Hematopoietic multipotent progenitor cell treated with erythropoietin and hydrocortisone succinate and interleukin-3 and kit ligand, for 17 days (in vitro differentiated cells): ENCODE measurements around the gene SCAF1.

Experiments used
- DNase-seq: peaks from one replicate; pipeline ENCODE4 v3.0.0-alpha.2; 2015; ENCODE audit warnings: low spot score

SCAF1 gene, protein sequence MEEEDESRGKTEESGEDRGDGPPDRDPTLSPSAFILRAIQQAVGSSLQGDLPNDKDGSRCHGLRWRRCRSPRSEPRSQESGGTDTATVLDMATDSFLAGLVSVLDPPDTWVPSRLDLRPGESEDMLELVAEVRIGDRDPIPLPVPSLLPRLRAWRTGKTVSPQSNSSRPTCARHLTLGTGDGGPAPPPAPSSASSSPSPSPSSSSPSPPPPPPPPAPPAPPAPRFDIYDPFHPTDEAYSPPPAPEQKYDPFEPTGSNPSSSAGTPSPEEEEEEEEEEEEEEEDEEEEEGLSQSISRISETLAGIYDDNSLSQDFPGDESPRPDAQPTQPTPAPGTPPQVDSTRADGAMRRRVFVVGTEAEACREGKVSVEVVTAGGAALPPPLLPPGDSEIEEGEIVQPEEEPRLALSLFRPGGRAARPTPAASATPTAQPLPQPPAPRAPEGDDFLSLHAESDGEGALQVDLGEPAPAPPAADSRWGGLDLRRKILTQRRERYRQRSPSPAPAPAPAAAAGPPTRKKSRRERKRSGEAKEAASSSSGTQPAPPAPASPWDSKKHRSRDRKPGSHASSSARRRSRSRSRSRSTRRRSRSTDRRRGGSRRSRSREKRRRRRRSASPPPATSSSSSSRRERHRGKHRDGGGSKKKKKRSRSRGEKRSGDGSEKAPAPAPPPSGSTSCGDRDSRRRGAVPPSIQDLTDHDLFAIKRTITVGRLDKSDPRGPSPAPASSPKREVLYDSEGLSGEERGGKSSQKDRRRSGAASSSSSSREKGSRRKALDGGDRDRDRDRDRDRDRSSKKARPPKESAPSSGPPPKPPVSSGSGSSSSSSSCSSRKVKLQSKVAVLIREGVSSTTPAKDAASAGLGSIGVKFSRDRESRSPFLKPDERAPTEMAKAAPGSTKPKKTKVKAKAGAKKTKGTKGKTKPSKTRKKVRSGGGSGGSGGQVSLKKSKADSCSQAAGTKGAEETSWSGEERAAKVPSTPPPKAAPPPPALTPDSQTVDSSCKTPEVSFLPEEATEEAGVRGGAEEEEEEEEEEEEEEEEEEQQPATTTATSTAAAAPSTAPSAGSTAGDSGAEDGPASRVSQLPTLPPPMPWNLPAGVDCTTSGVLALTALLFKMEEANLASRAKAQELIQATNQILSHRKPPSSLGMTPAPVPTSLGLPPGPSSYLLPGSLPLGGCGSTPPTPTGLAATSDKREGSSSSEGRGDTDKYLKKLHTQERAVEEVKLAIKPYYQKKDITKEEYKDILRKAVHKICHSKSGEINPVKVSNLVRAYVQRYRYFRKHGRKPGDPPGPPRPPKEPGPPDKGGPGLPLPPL

DNA sequence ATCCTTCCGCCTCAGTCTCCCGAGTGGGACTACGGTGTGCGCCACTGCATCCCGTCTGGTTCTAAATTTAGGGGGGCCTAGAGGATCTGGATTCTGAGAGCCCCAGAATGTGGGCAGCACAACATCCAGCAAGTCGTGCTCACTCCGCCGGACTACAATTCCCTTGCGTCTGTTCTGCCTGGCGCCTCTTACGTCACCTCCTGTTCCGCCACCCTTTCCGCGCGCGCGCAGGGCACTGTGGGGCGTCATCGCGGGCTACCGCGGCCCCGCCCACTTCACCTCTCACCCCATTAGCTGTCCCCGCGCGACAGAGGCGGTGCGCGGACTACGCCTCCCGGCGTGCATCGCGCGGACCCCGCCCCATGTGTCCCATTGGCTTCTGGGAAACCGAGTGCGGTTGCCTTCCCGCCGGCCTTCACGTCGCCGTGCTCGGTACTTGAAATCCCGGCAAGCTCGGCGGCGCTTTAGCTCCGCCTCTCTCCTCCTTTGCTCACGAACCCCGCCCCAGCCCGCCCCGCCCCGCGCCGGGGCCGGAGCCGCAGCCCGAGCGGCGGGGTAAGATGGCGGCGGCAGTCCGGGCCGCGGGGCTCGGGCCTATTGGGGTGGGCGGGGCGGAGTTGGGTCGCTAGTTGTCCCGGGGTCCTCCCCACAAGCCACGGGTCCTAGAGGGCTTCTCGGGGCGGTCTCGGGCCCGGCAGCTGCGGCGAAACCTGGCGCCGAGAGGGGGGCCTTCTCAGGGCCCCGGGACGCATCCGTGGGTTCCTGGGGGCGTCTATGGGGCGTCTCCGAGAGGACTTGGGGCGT lies at the start of gene SCAF1:
SCAF1 (plus strand) TSS at position 522 of the 804 bp plus-strand sequence. CDS start 2,818 bp downstream, outside the sequence.
- DNase-seq = peak; percentile 100

DNA sequence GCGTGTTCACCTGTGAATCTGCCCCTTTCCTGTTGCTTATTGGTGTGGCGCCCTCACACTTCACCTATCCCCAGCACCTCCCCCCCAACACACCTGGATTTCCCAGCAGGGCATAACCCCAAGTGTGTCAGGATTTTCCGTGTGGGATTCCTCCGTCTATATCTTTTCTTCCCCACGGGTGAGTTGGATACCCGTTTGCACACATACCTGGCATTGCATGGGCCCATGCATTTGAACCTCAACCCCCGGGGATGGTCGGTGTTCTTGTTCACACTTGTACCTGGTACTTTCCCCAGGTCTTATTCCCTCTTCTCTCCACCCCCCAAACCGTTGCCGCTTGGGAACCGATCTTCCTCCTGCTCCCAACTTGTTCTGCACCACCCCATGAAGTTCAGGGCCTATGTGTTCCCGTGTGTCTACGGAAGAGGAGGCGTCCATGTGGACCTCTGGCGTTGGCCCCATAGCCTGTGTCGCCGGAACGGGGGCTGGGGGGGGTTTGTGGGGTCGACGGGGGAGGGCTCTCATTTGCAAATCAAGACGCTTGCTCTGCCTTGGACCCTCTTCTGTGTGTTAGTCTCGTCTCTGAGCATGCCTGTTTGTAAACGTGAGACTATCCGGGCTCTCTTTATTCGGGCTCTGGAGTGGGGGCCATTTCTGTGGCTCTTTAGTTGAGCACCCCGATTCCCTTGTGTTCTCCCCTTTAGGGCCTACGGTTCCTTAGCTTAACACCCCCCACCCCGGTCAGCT lies 49.4 kb upstream of the SCAF1 start:
- no peak for DNase-seq

DNA sequence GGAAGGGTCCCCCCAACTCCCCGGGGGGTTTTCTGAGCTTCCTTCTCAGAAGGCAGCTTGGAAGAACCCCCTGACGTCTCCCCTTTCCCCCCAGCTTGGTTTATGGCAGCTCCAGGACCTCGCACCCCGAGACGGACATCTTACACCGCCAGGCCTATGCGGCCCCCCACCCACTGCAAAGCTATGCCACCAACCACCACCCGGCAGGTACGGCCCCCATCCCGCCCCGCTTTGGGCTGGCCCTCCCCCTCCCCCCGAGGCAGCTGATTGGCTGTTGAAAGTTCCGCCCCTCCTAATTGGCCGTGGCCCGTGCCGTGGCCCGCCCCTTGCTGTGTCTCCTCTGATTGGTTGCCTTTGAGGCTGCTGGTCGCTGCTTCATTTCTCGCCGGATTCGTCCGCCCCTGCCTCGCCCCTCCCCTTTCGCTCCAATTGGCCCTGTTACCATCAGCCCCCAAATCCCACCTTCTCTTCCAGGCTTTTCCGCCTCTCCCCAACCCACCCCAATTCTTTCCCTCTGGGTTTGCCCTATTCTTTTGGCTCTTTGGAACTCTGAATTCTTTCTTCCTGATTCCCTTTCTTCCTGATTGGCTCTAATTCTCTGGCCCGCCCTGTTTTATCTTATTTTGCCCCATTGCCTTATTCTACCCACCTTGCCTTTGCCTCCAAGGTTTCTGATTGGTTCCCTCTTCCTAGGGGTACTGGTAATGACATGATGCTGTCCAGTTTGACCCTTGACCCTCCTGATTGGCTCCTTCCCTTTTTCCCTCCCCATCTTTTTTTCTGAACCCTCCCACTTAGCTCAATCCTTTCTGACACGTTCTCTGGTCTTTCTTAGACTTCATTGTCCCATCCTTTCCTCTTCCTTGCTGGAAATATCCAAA lies 48.5 kb upstream of the SCAF1 start:
- DNase-seq = peak; percentile 92

DNA sequence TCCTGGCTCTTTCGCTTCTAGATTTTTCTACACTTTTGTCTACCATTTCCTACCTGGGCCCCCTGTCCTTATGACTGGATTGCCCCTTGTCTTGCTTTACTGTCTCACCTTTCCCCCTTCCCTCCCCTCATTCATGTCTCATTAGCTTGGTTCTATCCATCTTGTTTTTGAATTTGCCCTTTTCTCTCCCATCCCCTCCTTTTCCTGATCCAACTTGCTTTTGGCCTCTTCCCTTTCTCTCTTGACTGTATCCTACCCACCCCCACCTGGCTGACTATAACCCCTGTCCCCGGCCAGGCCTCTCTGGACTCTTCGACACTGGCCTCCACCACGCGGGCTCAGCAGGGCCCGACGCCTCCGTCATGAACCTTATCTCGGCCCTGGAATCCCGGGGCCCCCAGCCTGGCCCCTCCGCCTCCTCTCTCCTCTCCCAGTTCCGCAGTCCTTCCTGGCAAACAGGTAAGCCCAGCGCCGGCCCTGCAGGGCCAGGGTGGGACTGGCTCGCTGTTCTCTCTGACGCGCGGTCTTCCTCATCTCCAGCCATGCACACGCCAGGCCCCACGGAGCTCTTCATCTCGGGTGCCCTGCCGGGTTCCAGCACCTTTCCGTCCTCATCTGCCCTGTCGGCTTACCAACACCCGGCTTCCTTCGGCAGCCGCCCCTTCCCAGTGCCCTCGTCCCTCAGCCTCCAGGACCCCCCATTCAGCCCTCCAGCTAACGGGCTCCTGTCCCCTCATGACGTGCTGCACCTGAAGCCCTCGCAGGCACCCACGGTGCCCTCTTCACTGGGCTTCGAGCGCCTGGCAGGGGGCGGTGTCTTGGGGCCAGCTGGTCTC lies 47.6 kb upstream of the SCAF1 start:
- no peak for DNase-seq

DNA sequence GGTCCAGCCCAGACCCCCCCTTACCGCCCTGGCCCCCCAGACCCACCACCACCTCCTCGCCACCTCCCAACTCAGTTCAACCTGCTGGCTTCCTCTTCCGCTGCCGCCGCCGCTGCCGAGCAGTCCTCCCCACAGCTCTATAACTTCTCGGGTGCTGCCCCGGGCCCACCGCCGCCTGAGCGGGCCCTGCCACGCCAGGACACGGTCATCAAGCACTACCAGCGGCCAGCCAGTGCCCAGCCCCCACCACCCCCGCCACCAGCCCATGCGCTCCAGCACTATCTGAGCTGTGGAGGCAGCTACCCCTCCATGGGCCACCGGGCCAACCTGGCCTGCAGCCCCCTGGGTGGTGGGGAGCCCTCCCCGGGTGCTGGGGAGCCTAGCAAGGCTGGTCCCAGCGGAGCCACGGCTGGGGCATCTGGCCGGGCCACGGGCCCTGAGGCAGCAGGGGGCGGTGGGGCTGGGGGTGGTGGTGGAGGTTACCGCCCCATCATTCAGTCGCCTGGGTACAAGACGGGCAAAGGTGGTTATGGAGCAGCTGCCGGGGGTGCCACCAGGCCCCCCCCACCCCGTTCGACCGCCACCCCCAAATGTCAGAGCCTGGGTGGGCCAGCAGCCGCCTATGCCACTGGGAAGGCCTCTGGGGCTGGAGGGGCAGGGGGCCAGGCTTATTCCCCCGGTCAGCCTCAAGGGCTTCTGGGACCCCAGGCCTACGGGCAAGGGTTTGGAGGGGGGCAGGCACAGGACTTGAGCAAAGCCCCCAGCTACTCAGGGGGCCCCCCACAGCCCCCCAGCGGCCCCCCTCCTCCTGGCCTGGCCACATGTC lies 46.8 kb upstream of the SCAF1 start:
- DNase-seq = no peak

DNA sequence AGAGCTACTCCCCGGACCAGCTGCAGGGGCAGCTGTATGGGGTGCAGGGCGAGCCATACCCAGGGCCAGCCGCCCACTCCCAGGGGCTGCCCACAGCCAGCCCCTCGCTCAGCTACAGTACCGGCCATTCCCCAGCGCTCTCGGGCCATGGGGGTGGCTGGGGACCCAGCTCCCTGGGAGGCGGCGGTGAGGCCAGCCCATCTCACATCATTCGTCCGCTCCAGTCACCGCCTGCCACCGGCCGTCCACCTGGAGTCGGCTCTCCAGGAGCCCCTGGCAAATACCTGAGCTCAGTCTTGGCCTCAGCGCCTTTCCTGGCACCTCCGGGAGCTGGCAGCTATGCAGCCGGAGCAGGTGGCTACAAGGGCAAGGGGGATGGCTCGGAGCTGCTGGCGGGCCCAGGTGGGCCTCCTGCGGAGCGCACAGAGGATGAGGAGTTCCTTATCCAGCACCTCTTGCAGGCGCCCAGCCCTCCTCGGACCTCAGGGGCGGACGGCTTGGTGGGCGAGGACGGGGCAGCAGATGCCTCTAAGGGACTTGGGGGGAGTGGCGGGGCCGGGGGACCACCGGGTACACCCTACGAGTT lies 46.1 kb upstream of the SCAF1 start:
- DNase-seq = no peak

DNA sequence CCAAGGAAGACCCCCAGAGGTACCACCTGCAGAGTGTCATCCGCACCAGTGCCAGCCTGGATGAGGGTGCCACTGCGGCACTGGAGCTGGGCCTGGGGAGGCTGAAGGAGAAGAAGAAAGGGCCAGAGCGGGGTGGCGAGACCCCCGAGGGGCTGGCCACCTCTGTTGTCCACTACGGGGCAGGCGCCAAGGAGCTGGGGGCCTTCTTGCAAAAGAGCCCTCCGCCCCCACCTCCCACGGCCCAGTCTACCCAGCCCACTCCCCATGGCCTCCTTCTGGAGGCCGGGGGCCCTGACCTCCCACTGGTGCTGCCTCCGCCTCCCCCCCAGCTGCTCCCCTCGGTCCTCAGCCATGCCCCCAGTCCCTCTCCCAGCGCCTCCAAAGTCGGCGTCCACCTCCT lies 45.6 kb upstream of the SCAF1 start:
- DNase-seq = no peak

DNA sequence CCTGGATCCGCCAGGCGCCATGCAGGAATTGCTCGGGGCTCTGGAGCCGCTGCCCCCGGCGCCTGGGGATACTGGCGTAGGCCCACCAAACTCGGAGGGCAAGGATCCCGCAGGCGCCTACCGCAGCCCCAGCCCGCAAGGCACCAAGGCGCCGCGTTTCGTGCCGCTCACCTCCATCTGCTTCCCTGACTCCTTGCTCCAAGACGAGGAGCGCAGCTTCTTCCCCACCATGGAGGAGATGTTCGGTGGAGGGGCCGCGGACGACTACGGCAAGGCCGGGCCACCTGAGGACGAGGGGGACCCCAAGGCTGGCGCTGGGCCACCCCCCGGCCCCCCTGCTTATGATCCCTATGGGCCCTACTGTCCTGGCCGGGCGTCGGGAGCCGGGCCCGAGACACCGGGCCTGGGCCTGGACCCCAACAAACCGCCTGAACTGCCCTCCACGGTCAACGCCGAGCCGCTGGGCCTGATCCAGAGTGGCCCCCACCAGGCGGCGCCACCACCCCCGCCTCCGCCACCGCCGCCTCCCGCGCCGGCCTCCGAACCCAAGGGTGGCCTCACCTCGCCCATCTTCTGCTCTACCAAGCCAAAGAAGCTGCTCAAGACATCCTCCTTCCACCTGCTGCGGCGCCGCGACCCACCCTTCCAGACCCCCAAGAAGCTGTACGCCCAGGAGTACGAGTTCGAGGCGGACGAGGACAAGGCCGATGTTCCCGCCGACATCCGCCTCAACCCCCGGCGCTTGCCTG lies 44.9 kb upstream of the SCAF1 start:
- no peak for DNase-seq

DNA sequence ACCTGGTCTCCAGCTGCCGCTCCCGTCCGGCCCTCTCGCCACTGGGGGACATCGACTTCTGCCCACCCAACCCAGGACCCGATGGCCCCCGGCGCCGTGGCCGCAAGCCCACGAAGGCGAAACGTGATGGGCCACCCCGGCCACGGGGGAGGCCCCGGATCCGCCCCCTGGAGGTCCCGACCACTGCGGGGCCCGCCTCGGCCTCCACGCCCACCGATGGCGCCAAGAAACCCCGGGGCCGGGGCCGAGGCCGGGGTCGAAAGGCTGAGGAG lies 44.4 kb upstream of the SCAF1 start:
- DNase-seq = no peak

DNA sequence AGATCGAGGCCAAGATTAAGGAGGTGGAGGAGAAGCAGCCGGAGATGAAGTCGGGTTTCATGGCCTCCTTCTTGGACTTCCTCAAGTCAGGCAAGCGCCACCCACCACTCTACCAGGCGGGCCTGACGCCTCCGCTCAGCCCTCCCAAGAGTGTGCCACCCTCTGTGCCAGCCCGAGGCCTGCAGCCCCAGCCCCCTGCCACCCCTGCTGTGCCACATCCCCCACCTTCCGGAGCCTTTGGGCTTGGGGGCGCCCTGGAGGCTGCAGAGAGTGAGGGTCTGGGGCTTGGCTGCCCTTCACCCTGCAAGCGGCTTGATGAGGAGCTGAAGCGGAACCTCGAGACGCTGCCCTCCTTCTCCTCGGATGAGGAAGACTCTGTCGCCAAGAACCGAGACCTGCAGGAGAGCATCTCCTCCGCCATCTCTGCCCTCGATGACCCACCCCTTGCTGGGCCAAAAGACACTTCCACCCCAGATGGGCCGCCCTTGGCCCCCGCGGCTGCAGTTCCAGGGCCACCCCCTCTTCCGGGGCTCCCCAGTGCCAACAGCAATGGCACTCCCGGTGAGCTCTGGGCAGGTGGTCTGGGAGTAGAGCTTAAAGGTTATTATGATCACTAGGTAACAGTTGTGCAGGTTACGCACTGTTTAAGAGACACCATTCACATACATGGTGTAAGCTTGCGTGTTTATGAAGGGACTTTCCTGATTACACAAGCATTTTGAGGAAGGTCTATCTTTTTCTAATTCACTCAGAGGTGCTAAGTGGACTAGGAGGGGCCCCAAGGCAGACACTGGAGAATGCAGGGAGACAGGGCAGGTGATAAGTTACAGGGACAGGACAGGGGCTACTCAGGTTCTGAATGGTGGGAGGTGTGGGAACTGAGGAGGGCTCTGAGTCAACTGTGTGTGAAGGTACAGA lies 42.4 kb upstream of the SCAF1 start:
- DNase-seq = no peak

DNA sequence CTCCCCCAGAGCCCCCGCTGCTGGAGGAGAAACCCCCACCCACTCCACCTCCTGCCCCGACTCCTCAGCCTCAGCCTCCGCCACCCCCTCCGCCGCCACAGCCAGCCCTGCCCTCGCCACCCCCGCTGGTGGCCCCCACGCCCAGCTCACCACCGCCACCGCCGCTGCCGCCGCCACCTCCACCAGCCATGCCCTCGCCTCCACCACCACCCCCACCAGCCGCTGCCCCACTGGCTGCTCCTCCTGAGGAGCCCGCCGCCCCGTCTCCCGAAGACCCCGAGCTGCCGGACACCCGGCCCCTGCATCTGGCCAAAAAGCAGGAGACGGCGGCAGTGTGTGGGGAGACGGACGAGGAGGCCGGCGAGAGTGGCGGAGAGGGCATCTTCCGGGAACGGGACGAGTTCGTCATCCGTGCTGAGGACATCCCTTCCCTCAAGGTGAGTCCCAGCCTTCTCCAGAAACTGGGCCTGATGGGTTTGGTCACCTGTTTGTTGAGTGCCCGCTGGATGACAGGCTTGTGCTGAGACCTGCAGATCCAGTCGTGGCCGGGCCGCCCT lies 40.4 kb upstream of the SCAF1 start:
- DNase-seq = no peak

DNA sequence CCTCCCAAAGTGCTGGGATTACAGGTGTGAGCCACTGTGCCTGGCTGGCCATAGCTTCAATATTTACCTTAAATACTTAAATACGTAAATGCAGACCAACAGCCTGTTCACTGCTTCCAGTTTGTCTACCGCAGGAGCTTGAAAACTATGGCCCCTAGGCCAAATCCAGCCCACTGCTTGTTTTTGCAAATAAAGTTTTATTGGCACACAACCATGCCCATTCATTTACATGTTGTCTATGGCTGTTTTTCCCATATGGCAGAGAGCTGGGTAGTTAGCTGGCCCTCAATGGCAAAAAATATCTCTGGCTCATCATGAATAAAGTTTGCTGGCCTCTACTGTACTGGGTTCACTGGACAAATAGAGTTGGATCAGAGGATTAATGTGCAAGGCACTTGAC lies 39.2 kb upstream of the SCAF1 start:
- DNase-seq = no peak

DNA sequence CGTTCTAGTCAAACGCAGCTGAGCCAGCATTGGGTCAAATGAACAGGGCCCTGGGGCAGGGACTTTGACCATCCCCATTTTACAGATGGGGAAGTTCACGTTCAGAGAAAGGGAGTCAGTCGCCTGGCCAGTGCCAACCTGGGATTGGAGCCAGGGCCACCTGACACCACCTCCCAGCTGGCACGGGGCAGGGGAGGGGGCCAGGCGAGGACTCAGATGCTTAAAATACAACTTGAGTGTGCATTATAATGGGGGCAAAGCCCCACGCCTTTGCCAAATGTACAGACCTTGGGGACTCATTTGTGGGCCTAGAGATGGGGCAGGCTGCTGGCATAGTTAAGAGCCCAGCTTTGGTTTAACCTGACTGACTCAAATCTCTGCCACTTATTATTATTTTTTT lies 36.4 kb upstream of the SCAF1 start:
- no peak for DNase-seq

DNA sequence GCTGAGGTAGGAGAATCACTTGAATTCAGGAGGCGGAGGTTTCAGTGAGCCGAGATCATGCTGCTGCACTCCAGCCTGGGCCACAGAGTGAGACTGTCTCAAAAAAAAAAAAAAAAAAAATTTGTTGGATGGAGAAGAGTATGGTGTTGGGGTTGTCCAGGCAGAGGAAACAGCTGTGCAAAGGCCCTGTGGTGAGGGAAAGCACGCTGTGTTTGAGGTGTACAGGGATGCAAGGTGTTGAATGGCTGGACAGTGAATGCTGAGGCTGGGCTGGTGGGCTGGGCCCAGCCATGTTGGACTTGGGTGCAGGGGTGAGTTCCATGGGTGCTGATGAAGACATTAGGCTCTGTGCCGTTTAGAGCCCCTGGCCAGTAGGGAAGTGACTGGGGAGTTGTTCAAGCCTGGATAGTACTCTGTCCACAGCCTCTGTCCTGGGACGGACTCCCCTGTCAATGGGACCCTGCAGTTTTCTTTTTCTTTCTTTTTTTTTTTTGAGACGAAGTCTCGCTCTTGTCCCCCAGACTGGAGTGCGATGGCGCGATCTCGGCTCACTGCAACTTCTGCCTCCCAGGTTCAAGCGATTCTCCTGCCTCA lies 32.4 kb upstream of the SCAF1 start:
- no peak for DNase-seq

DNA sequence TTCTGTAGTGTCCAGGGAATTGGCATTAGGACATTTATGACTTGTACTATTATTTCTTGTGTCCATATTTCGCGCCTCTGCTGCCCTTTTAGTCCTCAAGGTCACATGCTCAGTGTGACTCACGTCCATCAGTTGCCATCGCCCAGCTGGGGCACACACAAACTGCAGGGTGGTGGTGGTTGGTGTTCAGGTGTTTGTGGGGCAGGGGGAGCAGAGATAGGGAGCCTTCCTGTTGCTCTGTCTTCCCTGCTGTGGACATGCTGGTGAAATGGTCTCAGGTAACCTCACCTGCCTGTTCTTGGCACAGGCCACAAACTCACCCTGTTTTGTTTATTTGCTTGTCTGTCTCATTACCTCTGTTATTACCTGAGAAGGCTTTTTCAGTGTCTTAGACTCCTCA lies 28.6 kb upstream of the SCAF1 start:
- DNase-seq = no peak
